Putamen (tissue), 1 donor: ENCODE data around the gene RHOA.

Source experiments
- DNase-seq: peaks from one replicate; pipeline ENCODE4 v3.0.0-alpha.2; 2016; ENCODE audit warnings: low spot score

The RHOA gene

DNA sequence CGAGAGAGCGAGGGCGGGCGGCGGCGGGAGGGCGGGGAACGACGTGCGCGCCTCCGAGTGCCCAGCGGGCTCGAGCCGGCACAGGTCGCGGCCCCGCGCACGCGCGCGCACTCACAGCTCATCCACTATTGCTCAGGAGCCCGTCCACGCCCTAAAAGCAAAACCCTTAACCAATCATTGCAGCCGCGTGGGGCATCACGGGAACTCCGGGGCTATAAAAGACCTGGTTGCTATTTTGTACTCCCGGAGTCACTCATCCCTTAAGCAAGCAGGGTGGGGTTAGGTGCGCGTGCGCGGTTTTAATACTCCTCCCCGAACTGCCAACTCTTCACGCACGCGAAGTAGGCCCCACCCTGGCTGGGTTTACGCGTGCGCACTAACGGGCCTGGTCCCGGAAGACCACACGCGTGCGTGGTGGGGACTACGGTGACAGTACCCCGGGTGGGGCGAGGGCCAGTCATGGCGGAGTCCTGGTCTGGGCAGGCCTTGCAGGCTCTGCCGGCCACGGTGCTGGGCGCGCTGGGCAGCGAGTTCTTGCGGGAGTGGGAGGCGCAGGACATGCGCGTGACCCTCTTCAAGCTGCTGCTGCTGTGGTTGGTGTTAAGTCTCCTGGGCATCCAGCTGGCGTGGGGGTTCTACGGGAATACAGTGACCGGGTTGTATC, at the start of gene RHOA, which contains the start of gene TCTA:
TSS of gene RHOA (minus strand) at position 9 of the 664 bp plus-strand sequence. CDS start 36,387 bp downstream, outside the sequence.
TSS of gene TCTA (plus strand) at position 456 of the 664 bp plus-strand sequence. CDS start at position 460, 4 bp downstream.
- DNase-seq = peak; percentile 99

GRCh38 chr3:49460956-49461355, 49.2 kb upstream of the RHOA start:
- DNase-seq = no peak

- DNase-seq = no peak
Observed at GRCh38 chr3:49460188-49460890, 48.6 kb upstream of the RHOA start.

GRCh38 chr3:49456466-49456865, 44.7 kb upstream of the RHOA start:
- no peak for DNase-seq

GRCh38 chr3:49454898-49455681, 43.3 kb upstream of the RHOA start:
- DNase-seq = no peak

GRCh38 chr3:49454458-49454857, 42.7 kb upstream of the RHOA start:
- DNase-seq = no peak

GRCh38 chr3:49453621-49454020, 41.8 kb upstream of the RHOA start:
- no peak for DNase-seq

GRCh38 chr3:49445391-49445790, 33.6 kb upstream of the RHOA start:
- no peak for DNase-seq

DNA sequence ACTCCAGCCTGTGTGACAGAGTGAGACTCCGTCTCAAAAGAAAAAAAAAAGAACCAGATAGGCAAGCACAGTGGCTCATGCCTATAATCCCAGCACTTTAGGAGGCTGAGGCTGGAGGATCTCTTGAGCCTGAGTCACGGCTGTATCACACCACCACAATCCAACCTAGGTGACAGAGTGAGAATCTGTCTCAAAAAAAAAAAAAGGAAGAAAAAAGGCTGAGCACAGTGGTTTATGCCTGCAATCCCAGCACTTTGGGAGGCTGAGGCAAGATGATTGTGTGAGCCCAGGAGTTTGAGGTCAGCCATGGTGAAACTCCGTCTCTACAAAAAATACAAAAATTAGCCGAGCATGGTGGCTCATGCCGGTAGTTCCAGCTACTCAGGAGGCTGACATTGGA, 23.0 kb upstream of the RHOA start:
- DNase-seq = no peak

DNA sequence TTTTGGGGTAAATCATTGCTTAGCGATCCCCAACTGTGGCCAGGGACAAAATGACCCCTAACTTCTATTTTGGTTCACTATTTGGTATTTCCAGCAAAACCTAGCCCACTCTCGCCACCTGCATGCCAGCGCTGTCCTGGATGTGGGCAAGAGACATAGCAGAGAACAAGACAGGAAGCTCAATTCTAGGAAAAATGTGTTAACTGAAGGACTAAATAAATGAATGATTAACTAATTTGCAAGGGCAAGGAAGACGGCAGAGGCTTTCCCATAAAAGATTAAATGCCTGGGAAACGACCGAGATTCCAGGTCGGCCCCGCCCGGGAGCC, 16.9 kb upstream of the RHOA start:
- DNase-seq = no peak

DNA sequence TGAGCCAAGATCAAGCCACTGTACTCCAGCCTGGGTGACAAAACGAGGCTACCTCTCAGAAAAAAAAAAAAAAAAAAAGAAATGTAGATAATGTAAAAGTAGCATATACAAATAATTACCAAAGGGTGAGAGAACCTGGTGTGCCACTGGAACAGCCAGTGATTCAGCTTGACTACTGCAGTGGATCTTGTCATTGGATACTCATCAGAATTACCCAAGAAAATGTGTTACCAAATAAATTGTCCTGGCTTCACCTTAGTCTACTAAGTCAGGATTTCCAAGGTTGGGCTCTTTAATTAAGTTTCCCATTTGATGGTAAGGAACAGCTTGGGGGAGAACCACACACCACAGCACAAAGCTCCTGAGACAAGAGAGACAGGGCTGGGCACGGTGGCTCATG, 15.8 kb upstream of the RHOA start:
- no peak for DNase-seq

- DNase-seq = no peak
Observed at GRCh38 chr3:49424816-49425215, 13.0 kb upstream of the RHOA start.

DNA sequence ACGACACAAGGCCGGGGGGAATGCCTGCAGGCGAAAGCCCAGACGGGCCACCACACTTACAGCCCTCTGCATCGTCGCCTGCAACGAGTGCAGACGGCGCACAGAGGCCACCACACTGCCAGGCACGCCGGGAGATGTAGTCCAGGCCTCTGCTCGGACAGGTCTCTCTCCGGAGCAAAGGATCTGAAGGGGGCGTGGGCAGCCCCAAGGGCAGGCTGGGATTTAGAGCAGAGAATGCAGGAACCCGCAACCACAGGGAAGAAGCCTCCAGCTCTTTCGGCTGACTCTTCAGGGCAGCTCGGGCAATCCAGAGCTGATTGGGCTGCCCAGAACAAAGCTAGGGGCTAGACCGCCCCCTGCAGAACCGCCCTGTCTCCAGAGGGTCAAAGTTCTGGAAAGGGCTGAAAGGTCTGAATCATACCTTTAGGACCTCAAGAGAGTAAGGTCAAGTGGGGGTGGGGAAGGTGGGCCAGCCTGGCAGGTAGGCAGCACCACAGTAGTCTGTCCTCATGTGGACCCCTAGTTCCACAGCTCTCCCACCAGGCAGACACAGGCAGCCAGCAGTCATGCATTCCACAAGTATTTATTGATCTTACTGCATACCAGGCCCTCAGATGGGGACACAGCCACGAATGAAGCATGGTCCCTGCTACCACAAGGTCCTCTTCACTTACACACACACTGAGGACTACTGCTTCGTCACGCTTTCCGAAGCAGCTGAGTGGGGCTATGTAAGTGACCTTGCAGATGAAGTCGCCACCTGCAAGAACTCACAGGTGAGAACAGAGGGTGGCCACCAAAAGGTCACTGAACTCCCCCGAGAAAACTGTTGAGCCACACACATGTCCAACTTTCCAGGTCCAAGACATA, 10.8 kb upstream of the RHOA start, which contains the start of gene AMT:
TSS of gene AMT (minus strand) at position 95 of the 870 bp plus-strand sequence. CDS start at position 72, 23 bp downstream.
- DNase-seq = no peak

DNA sequence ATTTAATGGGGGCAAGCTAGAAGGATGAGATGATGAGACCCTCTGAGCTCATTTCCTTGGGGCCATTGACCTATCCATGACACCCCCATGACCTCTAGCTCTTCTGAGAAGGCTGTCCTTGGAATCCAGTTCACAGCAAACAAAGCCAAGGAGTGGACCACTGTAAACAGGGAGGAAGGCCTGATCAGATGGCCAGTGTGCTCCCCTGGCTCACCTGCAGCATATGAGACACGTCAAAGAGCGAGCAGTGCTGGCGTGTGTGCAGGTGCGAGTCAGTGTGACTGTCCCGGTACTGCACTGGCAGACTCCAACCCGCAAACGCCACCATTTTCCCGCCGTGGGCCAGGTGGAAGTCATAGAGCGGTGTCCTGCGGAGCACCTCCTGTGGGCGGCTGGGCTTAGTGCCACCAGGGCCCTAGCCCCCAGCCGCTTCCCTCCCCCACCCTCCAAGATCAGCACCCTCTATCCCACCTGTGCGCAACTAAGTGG, 10.2 kb upstream of the RHOA start:
- DNase-seq = no peak

DNA sequence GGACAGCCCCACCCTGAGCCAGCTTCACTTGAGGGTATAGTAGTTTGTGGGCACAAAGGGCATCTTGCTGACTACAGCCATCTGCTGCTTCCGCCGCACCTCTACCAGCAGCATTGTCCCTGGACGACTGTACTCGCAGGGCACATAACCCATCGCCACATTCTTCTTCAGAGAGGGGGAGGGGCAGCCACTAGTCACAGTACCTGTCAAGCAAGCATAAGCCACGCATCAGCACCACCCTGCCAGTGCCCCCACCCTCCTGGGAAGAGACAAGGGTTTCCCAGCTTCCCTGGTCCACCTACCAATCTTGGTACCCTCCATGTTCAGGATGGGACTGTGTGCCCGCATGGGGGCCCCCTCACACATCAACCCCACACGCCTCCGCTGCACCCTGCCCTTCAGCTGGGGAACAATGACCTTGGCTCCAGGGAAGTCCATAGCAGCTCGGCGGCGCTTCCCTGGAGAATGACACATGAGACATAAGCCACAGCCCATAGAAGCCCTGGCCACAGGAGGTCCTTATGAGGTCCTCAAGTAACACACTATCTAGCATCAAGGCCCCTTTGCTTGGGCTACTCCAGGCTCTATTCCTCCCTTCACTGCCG, 5.8 kb upstream of the RHOA start:
- DNase-seq = no peak

- DNase-seq = no peak
Observed at GRCh38 chr3:49416867-49417266, 5.1 kb upstream of the RHOA start.

GRCh38 chr3:49415931-49416601, 4.3 kb upstream of the RHOA start:
- DNase-seq = no peak

- DNase-seq = no peak
Observed at GRCh38 chr3:49414753-49415152, 3.0 kb upstream of the RHOA start.

GRCh38 chr3:49413338-49413734, 1.6 kb upstream of the RHOA start:
- DNase-seq = no peak

DNA sequence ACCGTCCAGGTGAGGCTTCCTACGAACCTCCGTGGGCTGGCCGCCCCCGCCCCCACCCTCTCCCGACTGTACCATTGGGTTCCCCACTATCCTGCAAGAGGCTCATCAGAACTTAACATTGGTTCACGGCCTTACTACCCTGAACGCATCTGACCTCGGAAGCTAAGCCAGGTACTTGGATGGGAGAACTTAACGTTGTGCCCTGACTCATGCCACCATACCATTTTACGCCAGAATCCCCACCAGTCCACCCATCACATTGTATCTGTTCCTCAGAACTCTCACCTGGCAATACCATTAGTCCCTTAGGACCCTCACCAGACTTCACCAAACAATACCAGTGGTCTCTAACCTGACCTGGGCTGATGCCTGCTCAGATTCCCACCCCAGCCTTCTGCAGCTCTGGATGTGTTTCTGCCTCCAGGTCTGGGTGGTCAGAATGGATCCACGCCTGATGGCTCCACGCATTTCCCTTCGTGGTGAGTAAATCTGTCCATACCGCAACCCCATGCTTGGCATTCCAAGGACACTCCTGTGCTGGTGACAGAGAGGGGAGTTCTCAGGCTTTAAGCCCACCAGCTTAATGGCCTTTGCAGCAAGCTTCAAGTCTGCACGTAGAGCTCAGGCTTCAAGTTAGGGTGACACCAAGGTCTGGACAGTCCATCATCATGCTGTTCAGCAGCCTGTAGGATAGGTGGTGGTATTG, 1.0 kb upstream of the RHOA start:
- no peak for DNase-seq
